GM12878 (cell line): Measurements from ENCODE around the gene C16orf74. TPM values are rescaled to one million over a fixed set of nuclear protein-coding genes. Genes with fewer than 3 reads are reported as not detected.

Experiments
- ATAC-seq: fragments of 200-7000 bp; cut with Tn5 transposase; 3 replicates; pipeline ENCODE4 v1.9.1; 2020; ENCODE audit warnings: mild to moderate bottlenecking, moderate library complexity
- BruUV-seq: library from RNA; stranded (reverse); fragments of 400-500 nt; replicated peaks from 2 replicates; lab custom pipeline; 2021; lab: Mats Ljungman, UMichigan
- CTCF ChIA-PET: fragments of 300-600 bp; sonication (Branson Sonifier 250); formaldehyde crosslinking; extraction: SDS; loops from one replicate; lab custom pipeline; 2021; ENCODE audit warnings: inconsistent platforms; lab: Yijun Ruan, JAX
- POLR2A ChIA-PET: fragments of 350-600 bp; formaldehyde crosslinking; extraction: SDS; loops from one replicate; lab custom pipeline; 2021; ENCODE audit warnings: inconsistent platforms; lab: Charles Lee
- RAD21 ChIA-PET: fragments of 300-600 bp; sonication (Branson Sonifier 250); formaldehyde crosslinking; loops from one replicate; lab custom pipeline; 2023; ENCODE audit warnings: antibody characterized with exemption; ENCODE audit not compliant: unreplicated experiment; lab: Charles Lee
- SMC1A ChIA-PET: fragments of 300-600 bp; sonication (Branson Sonifier 250); formaldehyde crosslinking; loops from one replicate; lab custom pipeline; 2023; ENCODE audit not compliant: unreplicated experiment, uncharacterized antibody; lab: Charles Lee
- DNase-seq: peaks from one replicate; pipeline ENCODE4 v3.0.0-alpha.2; 2011; ENCODE audit warnings: low read depth, low spot score
- FAIRE-seq: peaks from 3 replicates; lab custom pipeline; 2011; peaks lifted over from hg19 to GRCh38; lab: Jason Lieb, UNC
- H2AFZ ChIP-seq: 2 replicates; pipeline ENCODE4 v1.6.0; 2011; ENCODE audit warnings: low read depth, low read length, control low read depth; ENCODE audit not compliant: control insufficient read depth
- H3K27ac ChIP-seq: 2 replicates; pipeline ENCODE4 v1.5.1; 2011; ENCODE audit warnings: control low read depth; ENCODE audit not compliant: control insufficient read depth, insufficient read depth
- H3K27me3 ChIP-seq, 2 experiments: replicated peaks in 1 of 2; 2 replicates each; pipeline versions ENCODE4 v1.6.0 to v1.6.1; 2011; ENCODE audit warnings: low read length in 1 of 2; ENCODE audit not compliant: control insufficient read depth in 2 of 2, insufficient read depth in 2 of 2
- H3K36me3 ChIP-seq, 2 experiments: 2 replicates each; pipeline ENCODE4 v1.5.1; 2011; ENCODE audit warnings: low read length in 1 of 2; ENCODE audit not compliant: control insufficient read depth in 2 of 2, insufficient read depth in 2 of 2
- H3K4me1 ChIP-seq: 2 replicates; pipeline ENCODE4 v1.6.1; 2011; ENCODE audit warnings: mild to moderate bottlenecking, low read length, moderate library complexity, mixed read lengths; ENCODE audit not compliant: control insufficient read depth, insufficient read depth
- H3K4me2 ChIP-seq: 2 replicates; pipeline ENCODE4 v1.6.0; 2011; ENCODE audit warnings: control low read depth; ENCODE audit not compliant: control insufficient read depth, insufficient read depth
- H3K4me3 ChIP-seq: fragments of 200-600 bp; sonication (generic); 2 replicates; pipeline ENCODE4 v1.5.1; 2016
- H3K79me2 ChIP-seq: 2 replicates; pipeline ENCODE4 v1.6.0; 2011; ENCODE audit warnings: low read length; ENCODE audit not compliant: control insufficient read depth, insufficient read depth
- H3K9ac ChIP-seq: 2 replicates; pipeline ENCODE4 v1.8.0; 2011; ENCODE audit warnings: low read length, control low read depth, mixed read lengths; ENCODE audit not compliant: control insufficient read depth, insufficient read depth
- H3K9me3 ChIP-seq: replicated peaks from 3 replicates; pipeline ENCODE4 v1.5.1; 2011; ENCODE audit warnings: mild to moderate bottlenecking, low read length; ENCODE audit not compliant: control insufficient read depth, insufficient read depth
- H4K20me1 ChIP-seq: 2 replicates; pipeline ENCODE4 v1.6.0; 2011; ENCODE audit not compliant: control insufficient read depth, insufficient read depth
- BHLHE40 ChIP-seq, 2 experiments: fragments of 450-650 bp in 1 of 2; IDR thresholded peaks; 2 replicates each; pipeline ENCODE4 v1.6.1; 2011 to 2017; ENCODE audit warnings: low read depth in 2 of 2, borderline replicate concordance in 1 of 2, improper control_type of control experiment in 1 of 2, low read length in 1 of 2, mild to moderate bottlenecking in 1 of 2
- CHD4 ChIP-seq: fragments of 200-600 bp; sonication (generic); IDR thresholded peaks from 2 replicates; pipeline ENCODE4 v1.6.1; 2016; ENCODE audit warnings: mild to moderate bottlenecking
- E2F8 ChIP-seq: fragments of 450-650 bp; IDR thresholded peaks from 2 replicates; pipeline ENCODE4 v1.6.1; 2018; ENCODE audit warnings: mild to moderate bottlenecking, low read depth, moderate library complexity; ENCODE audit not compliant: partially characterized antibody
- FOS ChIP-seq: IDR thresholded peaks from 3 replicates; pipeline ENCODE4 v1.6.1; 2011; ENCODE audit warnings: borderline replicate concordance; ENCODE audit not compliant: insufficient read length; ENCODE audit errors: extremely low read depth
- GATAD2B ChIP-seq: fragments of 450-650 bp; conservative IDR thresholded peaks from 2 replicates; pipeline ENCODE4 v1.6.1; 2017; ENCODE audit warnings: low read depth, mild to moderate bottlenecking, moderate library complexity
- HCFC1 ChIP-seq: fragments of 150-350 bp; IDR thresholded peaks from 2 replicates; pipeline ENCODE4 v1.6.1; 2014; ENCODE audit warnings: low read length
- RCOR1 ChIP-seq: conservative IDR thresholded peaks from 2 replicates; pipeline ENCODE4 v1.6.1; 2012; ENCODE audit warnings: low read depth, low read length, improper control_type of control experiment
- TCF7 ChIP-seq: IDR thresholded peaks from 2 replicates; pipeline ENCODE4 v1.6.1; 2014; ENCODE audit warnings: antibody characterized with exemption, borderline replicate concordance
- WGBS: methylation state at CpG from one replicate; pipeline ENCODE4 v1.1.6; 2016; ENCODE audit warnings: low lambda C conversion rate; ENCODE audit not compliant: insufficient replicate concordance, insufficient coverage; ENCODE audit errors: missing lambda C conversion rate; 5-methylcytosine and 5-hydroxymethylcytosine counted together
- in situ Hi-C: fragments of 300-500 bp; cut with MboI; formaldehyde crosslinking; loops from 9 replicates; pipeline ENCODE4 v1.14.3; 2018; ENCODE audit warnings: mixed read lengths
- intact Hi-C: fragments of 100-400 bp; cut with micrococcal nuclease; formaldehyde crosslinking; loops from one replicate; pipeline ENCODE4 v1.14.2; 2022; ENCODE audit not compliant: unreplicated experiment
- polyA plus RNA-seq, 11 experiments: library from polyadenylated mRNA; depleted of rRNA in 4 of 11; unstranded in 6 of 11; stranded (reverse) in 5 of 11; fragments of >200 nt; fragmentation: Nextera tagmentation in 4 of 11; fragmentation: Illumina TruSeq in 1 of 11; extraction: Ambion mirVana in 4 of 11; extraction: Trizol in 1 of 11; gene quantifications; 1 replicate in 1 of 11; 2 replicates in 10 of 11; pipeline versions ENCODE4 v1.2.1 to v1.2.3, GENCODE V29; 2011 to 2016; ENCODE audit warnings: inconsistent platforms in 2 of 11, missing spikeins in 2 of 11, low read depth in 1 of 11
- total RNA-seq, 4 experiments: library from RNA; depleted of rRNA in 3 of 4; stranded (reverse); fragments of >200 nt in 3 of 4; fragmentation: Illumina TruSeq in 1 of 4; extraction: Trizol in 1 of 4; gene quantifications; 2 replicates each; pipeline versions ENCODE4 v1.2.1 to v1.2.3, GENCODE V29; 2013 to 2021
- TF ChIP-seq, protein P1 (sequence below): fragments of 150-350 bp; IDR thresholded peaks from 2 replicates; pipeline ENCODE4 v1.6.1; 2016; ENCODE audit warnings: low read depth, low read length
- TF ChIP-seq, protein P2 (sequence below): IDR thresholded peaks from 2 replicates; pipeline ENCODE4 v1.6.1; 2012; ENCODE audit warnings: mild to moderate bottlenecking, low read depth, low read length

The C16orf74 gene
- total and polyA plus RNA-seq, 10 of the 15 experiments (the other 5 are each of a cell fraction or from before 2014, with no cell fraction given), result 0.23 to 20.1 (median 6.8) TPM

GRCh38 chr16:85757341-85757822 is 6.5 kb upstream of the C16orf74 start (continued):
- TF ChIP-seq BHLHE40 (IDR thresholded peaks at IDR 0.05; ENCODE audit: borderline replicate concordance in 1 of 2, low read depth in 2 of 2, low read length in 1 of 2) (peak; percentile 83 to 84), TCF7 (no peak), RCOR1 (no peak), CHD4 (no peak)

- Histone ChIP-seq H3K4me3 (peak overlapping the region; percentile 59), H3K9me3 (no peaks in the 10 kb centered on the region), H3K9ac (peak overlapping the region; percentile 80), H3K27ac (peak overlapping the region; percentile 87), H3K27me3 (no peaks in the 10 kb centered on the region; a peak in 1 of 4 replicates), H3K4me1 (peaks cover 76% of the 10 kb centered on the region), H3K79me2 (no peaks in the 10 kb centered on the region), H3K36me3 (no peaks in the 10 kb centered on the region), H4K20me1 (peaks cover 3% of the 10 kb centered on the region; the same call in 1 of the 2 replicates), H3K4me2 (peak overlapping the region; percentile 99), H2AFZ (peak overlapping the region; percentile 22)
- RAD21 ChIA-PET, result interaction anchor here (0.6 to 1.0 kb wide), 2 partner anchors 9 to 65 kb away, joined by 3 to 4 read pairs; no protein-coding TSS in a partner anchor
- under 1% methylated on average over 22 of the region's 25 CpGs for WGBS
- ATAC-seq, result peak; percentile 76
- intact Hi-C loops, result loop anchor here (2.0 to 5.0 kb wide), 5 partner anchors 21 to 199 kb away; partner anchors contain the start of gene GINS2
- peak; percentile 76 for DNase-seq
- POLR2A ChIA-PET, result no interaction called here
- in situ Hi-C loops, result no loop called here
- SMC1A ChIA-PET, result interaction anchor here (1.0 to 2.1 kb wide), 5 partner anchors 9 to 140 kb away, joined by 3 to 8 read pairs (median 4); no protein-coding TSS in a partner anchor
- CTCF ChIA-PET, result interaction anchor here (0.6 to 2.0 kb wide), 7 partner anchors 9 to 142 kb away, joined by 3 to 9 read pairs (median 4); no protein-coding TSS in a partner anchor
- BruUV-seq, result no TSS peak
- peak; percentile 98 for FAIRE-seq
- TF ChIP-seq E2F8 (no peak), HCFC1 (no peak), FOS (no peak), GATAD2B (0 out of 2 replicates have a peak, but pooled peaks have one; percentile 17)
- TF ChIP-seq, protein P1, sequence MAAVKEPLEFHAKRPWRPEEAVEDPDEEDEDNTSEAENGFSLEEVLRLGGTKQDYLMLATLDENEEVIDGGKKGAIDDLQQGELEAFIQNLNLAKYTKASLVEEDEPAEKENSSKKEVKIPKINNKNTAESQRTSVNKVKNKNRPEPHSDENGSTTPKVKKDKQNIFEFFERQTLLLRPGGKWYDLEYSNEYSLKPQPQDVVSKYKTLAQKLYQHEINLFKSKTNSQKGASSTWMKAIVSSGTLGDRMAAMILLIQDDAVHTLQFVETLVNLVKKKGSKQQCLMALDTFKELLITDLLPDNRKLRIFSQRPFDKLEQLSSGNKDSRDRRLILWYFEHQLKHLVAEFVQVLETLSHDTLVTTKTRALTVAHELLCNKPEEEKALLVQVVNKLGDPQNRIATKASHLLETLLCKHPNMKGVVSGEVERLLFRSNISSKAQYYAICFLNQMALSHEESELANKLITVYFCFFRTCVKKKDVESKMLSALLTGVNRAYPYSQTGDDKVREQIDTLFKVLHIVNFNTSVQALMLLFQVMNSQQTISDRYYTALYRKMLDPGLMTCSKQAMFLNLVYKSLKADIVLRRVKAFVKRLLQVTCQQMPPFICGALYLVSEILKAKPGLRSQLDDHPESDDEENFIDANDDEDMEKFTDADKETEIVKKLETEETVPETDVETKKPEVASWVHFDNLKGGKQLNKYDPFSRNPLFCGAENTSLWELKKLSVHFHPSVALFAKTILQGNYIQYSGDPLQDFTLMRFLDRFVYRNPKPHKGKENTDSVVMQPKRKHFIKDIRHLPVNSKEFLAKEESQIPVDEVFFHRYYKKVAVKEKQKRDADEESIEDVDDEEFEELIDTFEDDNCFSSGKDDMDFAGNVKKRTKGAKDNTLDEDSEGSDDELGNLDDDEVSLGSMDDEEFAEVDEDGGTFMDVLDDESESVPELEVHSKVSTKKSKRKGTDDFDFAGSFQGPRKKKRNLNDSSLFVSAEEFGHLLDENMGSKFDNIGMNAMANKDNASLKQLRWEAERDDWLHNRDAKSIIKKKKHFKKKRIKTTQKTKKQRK, result no peak
- TF ChIP-seq, protein P2, sequence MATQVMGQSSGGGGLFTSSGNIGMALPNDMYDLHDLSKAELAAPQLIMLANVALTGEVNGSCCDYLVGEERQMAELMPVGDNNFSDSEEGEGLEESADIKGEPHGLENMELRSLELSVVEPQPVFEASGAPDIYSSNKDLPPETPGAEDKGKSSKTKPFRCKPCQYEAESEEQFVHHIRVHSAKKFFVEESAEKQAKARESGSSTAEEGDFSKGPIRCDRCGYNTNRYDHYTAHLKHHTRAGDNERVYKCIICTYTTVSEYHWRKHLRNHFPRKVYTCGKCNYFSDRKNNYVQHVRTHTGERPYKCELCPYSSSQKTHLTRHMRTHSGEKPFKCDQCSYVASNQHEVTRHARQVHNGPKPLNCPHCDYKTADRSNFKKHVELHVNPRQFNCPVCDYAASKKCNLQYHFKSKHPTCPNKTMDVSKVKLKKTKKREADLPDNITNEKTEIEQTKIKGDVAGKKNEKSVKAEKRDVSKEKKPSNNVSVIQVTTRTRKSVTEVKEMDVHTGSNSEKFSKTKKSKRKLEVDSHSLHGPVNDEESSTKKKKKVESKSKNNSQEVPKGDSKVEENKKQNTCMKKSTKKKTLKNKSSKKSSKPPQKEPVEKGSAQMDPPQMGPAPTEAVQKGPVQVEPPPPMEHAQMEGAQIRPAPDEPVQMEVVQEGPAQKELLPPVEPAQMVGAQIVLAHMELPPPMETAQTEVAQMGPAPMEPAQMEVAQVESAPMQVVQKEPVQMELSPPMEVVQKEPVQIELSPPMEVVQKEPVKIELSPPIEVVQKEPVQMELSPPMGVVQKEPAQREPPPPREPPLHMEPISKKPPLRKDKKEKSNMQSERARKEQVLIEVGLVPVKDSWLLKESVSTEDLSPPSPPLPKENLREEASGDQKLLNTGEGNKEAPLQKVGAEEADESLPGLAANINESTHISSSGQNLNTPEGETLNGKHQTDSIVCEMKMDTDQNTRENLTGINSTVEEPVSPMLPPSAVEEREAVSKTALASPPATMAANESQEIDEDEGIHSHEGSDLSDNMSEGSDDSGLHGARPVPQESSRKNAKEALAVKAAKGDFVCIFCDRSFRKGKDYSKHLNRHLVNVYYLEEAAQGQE, result no peak
Measured at GRCh38 chr16:85755929-85756768, 5.3 kb upstream of the C16orf74 start.
